ENCODE measurements around the gene IDI2.
"Not testable (repeated sequence)": the region's sequence is repeated elsewhere in the genome, so short reads cannot be mapped to it uniquely, and the experiment has no call there.

IDI2 gene

GRCh38 chr10:1011696-1012095, 14.0 kb downstream of the IDI2 start:
- Mint-ChIP-seq H3K27ac (peak overlapping the region in 1 of 2 donors; percentile 90), H3K36me3 (ENCODE audit: insufficient read depth) (peaks cover 78% of the 10 kb centered on the region), H3K27me3 (no peaks in the 10 kb centered on the region), H3K9me3 (no peaks in the 10 kb centered on the region), H3K4me1 (ENCODE audit: low read depth in 2 of 2) (peaks cover 0 to 13% of the 10 kb centered on the region in 2 donors), H3K4me3 (no peak overlapping the region)
- ATAC-seq (replicated peaks), result no peak
- DNase-seq, result no peak

- peak overlapping the region; percentile 66 to 90 for H3K27ac Mint-ChIP-seq
- DNase-seq, result no peak
Observed at GRCh38 chr10:1010703-1011102, 15.0 kb downstream of the IDI2 start.

GRCh38 chr10:1009947-1010346, 15.7 kb downstream of the IDI2 start:
- Mint-ChIP-seq H3K27ac (peak overlapping the region; percentile 32 to 90), H3K36me3 (ENCODE audit: insufficient read depth) (peaks cover 88% of the 10 kb centered on the region), H3K4me1 (ENCODE audit: low read depth in 2 of 2) (peaks cover 0 to 13% of the 10 kb centered on the region in 2 donors)
- not testable (repeated sequence) for H3K27me3 Mint-ChIP-seq; H3K9me3 Mint-ChIP-seq; H3K4me3 Mint-ChIP-seq; ATAC-seq (replicated peaks)
- DNase-seq, result peak in 1 of 3 experiments; percentile 6

More at GRCh38 chr10:1010703-1011102, 15.0 kb downstream of the IDI2 start:
- Mint-ChIP-seq H3K27me3 (no peaks in the 10 kb centered on the region), H3K9me3 (no peaks in the 10 kb centered on the region), H3K36me3 (ENCODE audit: insufficient read depth) (peaks cover 82% of the 10 kb centered on the region), H3K4me3 (no peak overlapping the region), H3K4me1 (ENCODE audit: low read depth in 2 of 2) (peaks cover 0 to 13% of the 10 kb centered on the region in 2 donors)
- ATAC-seq (replicated peaks), result no peak

GRCh38 chr10:1009071-1009494, 16.6 kb downstream of the IDI2 start:
- Mint-ChIP-seq H3K36me3 (ENCODE audit: insufficient read depth) (peaks cover 88% of the 10 kb centered on the region), H3K27me3 (no peaks in the 10 kb centered on the region), H3K4me1 (ENCODE audit: low read depth in 2 of 2) (peaks cover 0 to 13% of the 10 kb centered on the region in 2 donors), H3K9me3 (no peaks in the 10 kb centered on the region), H3K27ac (peak overlapping the region in 1 of 2 donors; percentile 52), H3K4me3 (no peak overlapping the region)
- DNase-seq, result no peak
- no peak for ATAC-seq (replicated peaks)

- H3K9me3 Mint-ChIP-seq, result no peaks in the 10 kb centered on the region
Observed at GRCh38 chr10:1007583-1007982, 18.1 kb downstream of the IDI2 start.

GRCh38 chr10:1006573-1006972, 19.1 kb downstream of the IDI2 start:
- Mint-ChIP-seq H3K9me3 (no peaks in the 10 kb centered on the region), H3K36me3 (ENCODE audit: insufficient read depth) (peaks cover 92% of the 10 kb centered on the region), H3K4me1 (ENCODE audit: low read depth in 2 of 2) (peaks cover 1 to 30% of the 10 kb centered on the region in 2 donors)

More at GRCh38 chr10:1007583-1007982, 18.1 kb downstream of the IDI2 start:
- H3K36me3 Mint-ChIP-seq (ENCODE audit: insufficient read depth), result peaks cover 92% of the 10 kb centered on the region
- peaks cover 1 to 25% of the 10 kb centered on the region in 2 donors for H3K4me1 Mint-ChIP-seq (ENCODE audit: low read depth in 2 of 2)
- no peak for ATAC-seq (replicated peaks)
- H3K4me3 Mint-ChIP-seq, result no peak overlapping the region
- H3K27me3 Mint-ChIP-seq, result no peaks in the 10 kb centered on the region
- DNase-seq, result no peak
- no peak overlapping the region for H3K27ac Mint-ChIP-seq

GRCh38 chr10:1003884-1004670, 21.6 kb downstream of the IDI2 start:
- Mint-ChIP-seq H3K27me3 (no peaks in the 10 kb centered on the region), H3K4me3 (no peak overlapping the region), H3K27ac (no peak overlapping the region), H3K4me1 (ENCODE audit: low read depth in 2 of 2) (peaks cover 1 to 25% of the 10 kb centered on the region in 2 donors), H3K36me3 (ENCODE audit: insufficient read depth) (peaks cover 100% of the 10 kb centered on the region), H3K9me3 (no peaks in the 10 kb centered on the region)
- DNase-seq (no peak), ATAC-seq (replicated peaks) (no peak)

More at GRCh38 chr10:1006573-1006972, 19.1 kb downstream of the IDI2 start:
- Mint-ChIP-seq H3K27ac (no peak overlapping the region), H3K27me3 (no peaks in the 10 kb centered on the region), H3K4me3 (no peak overlapping the region)
- ATAC-seq (replicated peaks) (no peak), DNase-seq (no peak)

GRCh38 chr10:1002425-1003006, 23.1 kb downstream of the IDI2 start:
- ATAC-seq (replicated peaks), result no peak
- DNase-seq, result no peak
- peak overlapping the region in 1 of 2 donors; percentile 41 for H3K27ac Mint-ChIP-seq
- H3K4me1 Mint-ChIP-seq (ENCODE audit: low read depth in 2 of 2), result peaks cover 1 to 25% of the 10 kb centered on the region in 2 donors
- peaks cover 100% of the 10 kb centered on the region for H3K36me3 Mint-ChIP-seq (ENCODE audit: insufficient read depth)
- no peaks in the 10 kb centered on the region for H3K9me3 Mint-ChIP-seq
- H3K27me3 Mint-ChIP-seq, result no peaks in the 10 kb centered on the region
- no peak overlapping the region for H3K4me3 Mint-ChIP-seq

GRCh38 chr10:997266-998022, 28.2 kb downstream of the IDI2 start:
- DNase-seq (no peak), ATAC-seq (replicated peaks) (no peak)
- Mint-ChIP-seq H3K4me3 (no peak overlapping the region), H3K27ac (no peak overlapping the region), H3K36me3 (ENCODE audit: insufficient read depth) (peaks cover 96% of the 10 kb centered on the region), H3K27me3 (no peaks in the 10 kb centered on the region), H3K9me3 (no peaks in the 10 kb centered on the region), H3K4me1 (ENCODE audit: low read depth in 2 of 2) (peaks cover 6 to 21% of the 10 kb centered on the region in 2 donors)

GRCh38 chr10:996031-996430, 29.6 kb downstream of the IDI2 start:
- no peaks in the 10 kb centered on the region for H3K9me3 Mint-ChIP-seq
- H3K27me3 Mint-ChIP-seq, result no peaks in the 10 kb centered on the region
- H3K36me3 Mint-ChIP-seq (ENCODE audit: insufficient read depth), result peaks cover 88% of the 10 kb centered on the region
- H3K4me3 Mint-ChIP-seq, result no peak overlapping the region
- peaks cover 6 to 12% of the 10 kb centered on the region in 2 donors for H3K4me1 Mint-ChIP-seq (ENCODE audit: low read depth in 2 of 2)
- ATAC-seq (replicated peaks) (no peak), DNase-seq (no peak)
- no peak overlapping the region for H3K27ac Mint-ChIP-seq

- ATAC-seq (replicated peaks), result no peak
- Mint-ChIP-seq H3K27me3 (no peaks in the 10 kb centered on the region), H3K36me3 (ENCODE audit: insufficient read depth) (peaks cover 83% of the 10 kb centered on the region), H3K27ac (no peak overlapping the region), H3K4me3 (no peak overlapping the region), H3K9me3 (no peaks in the 10 kb centered on the region), H3K4me1 (ENCODE audit: low read depth in 2 of 2) (peaks cover 8 to 15% of the 10 kb centered on the region in 2 donors)
- DNase-seq, result no peak
Observed at GRCh38 chr10:995559-995926, 30.1 kb downstream of the IDI2 start.

- no peaks in the 10 kb centered on the region for H3K9me3 Mint-ChIP-seq
- no peak overlapping the region for H3K4me3 Mint-ChIP-seq
- H3K36me3 Mint-ChIP-seq (ENCODE audit: insufficient read depth), result peaks cover 82% of the 10 kb centered on the region
- DNase-seq, result no peak
- ATAC-seq (replicated peaks), result no peak
- peaks cover 12 to 18% of the 10 kb centered on the region in 2 donors for H3K4me1 Mint-ChIP-seq (ENCODE audit: low read depth in 2 of 2)
- peak overlapping the region; percentile 4 to 25 for H3K27ac Mint-ChIP-seq
- H3K27me3 Mint-ChIP-seq, result no peaks in the 10 kb centered on the region
Observed at GRCh38 chr10:994836-995558, 30.7 kb downstream of the IDI2 start.

- H3K36me3 Mint-ChIP-seq (ENCODE audit: insufficient read depth), result peaks cover 75% of the 10 kb centered on the region
- no peaks in the 10 kb centered on the region for H3K27me3 Mint-ChIP-seq
- DNase-seq (no peak), ATAC-seq (replicated peaks) (no peak)
- no peaks in the 10 kb centered on the region for H3K9me3 Mint-ChIP-seq
- peaks cover 26 to 34% of the 10 kb centered on the region in 2 donors for H3K4me1 Mint-ChIP-seq (ENCODE audit: low read depth in 2 of 2)
- H3K4me3 Mint-ChIP-seq, result no peak overlapping the region
- H3K27ac Mint-ChIP-seq, result peak overlapping the region in 1 of 2 donors; percentile 86
Observed at GRCh38 chr10:992871-993270, 32.8 kb downstream of the IDI2 start.
